Pons (tissue), 1 donor: ENCODE measurements around the gene PIK3AP1.
"Not testable (repeated sequence)": the region's sequence is repeated elsewhere in the genome, so short reads cannot be mapped to it uniquely, and the experiment has no call there.

ENCODE experiments used
- DNase-seq: peaks from one replicate; pipeline ENCODE4 v3.0.0-alpha.2; 2016; ENCODE audit warnings: low spot score

PIK3AP1 gene

DNA sequence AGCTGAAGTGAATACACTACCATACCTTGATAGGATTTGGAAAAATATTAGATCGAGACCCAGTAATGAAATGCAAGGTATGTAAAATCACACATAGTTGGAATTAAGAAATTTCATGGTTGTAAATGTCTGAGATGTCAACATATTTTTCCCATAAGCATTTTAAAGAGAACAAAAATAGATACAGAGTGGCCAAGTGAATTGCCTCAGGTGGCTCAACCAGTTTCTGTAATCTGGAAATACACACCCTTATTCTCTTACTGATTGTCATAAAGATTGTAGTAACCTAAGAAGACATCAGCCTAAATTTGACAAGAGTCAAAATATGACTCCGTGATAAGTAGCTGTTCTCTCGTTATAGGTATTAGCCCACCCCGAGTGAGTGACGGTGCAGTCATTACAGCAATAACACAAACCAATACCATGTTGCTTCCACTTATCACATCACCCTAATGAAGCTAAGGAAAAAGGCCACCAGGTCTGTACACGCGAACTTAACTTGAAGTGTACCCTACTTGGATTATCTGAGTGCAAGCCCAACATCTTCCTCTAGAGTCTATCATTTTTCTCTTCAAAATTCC lies 23.4 kb downstream of the PIK3AP1 start:
- DNase-seq = no peak

DNA sequence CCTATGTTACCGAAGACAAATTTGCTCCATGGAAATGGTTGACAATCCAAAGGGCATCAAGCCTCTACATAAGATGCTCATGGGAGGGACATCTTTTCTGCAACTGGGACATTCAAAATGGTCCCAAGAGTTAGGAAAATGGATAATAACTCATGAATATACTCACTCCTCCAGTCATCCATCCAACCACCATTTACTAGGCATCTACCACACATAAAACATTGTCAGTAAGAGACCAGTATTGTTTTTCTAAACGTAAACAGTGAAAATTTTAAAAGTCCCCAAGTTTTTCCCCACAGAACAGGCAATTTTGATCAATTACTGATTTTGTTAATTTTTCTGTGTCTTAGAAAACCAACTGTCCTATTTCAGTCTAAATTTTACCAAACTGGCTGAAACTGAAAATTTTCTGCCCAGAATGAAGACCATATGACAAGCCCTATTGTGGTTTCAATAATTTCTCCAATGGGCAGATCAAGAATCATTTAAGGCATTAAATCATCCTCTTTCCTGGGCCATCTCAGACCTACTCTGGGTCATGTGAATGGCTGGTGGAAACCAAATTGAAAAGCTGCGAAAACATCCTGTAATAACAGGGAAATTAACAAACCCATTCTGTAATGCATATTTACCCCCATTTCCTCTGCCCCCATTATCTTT lies 24.2 kb downstream of the PIK3AP1 start:
- DNase-seq = no peak

DNA sequence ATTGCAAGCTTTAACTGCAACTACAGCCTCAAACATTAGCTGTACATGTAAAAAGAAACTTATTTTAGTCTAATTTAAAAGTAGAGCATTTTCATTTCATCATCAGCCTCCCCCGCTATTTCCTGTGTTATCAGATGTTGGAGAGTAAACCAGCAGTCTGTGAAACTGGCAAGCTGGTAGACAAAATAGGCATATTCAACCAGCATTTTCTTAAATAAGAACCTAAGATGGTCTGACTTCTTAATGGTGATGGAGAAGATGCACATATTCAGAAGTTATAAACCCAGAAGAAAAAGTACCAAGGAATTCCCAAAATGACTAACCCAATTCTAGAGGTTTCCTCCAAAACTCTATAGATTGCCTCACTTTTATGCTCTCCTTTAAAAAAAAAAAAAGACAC lies 24.9 kb downstream of the PIK3AP1 start:
- no peak for DNase-seq

DNA sequence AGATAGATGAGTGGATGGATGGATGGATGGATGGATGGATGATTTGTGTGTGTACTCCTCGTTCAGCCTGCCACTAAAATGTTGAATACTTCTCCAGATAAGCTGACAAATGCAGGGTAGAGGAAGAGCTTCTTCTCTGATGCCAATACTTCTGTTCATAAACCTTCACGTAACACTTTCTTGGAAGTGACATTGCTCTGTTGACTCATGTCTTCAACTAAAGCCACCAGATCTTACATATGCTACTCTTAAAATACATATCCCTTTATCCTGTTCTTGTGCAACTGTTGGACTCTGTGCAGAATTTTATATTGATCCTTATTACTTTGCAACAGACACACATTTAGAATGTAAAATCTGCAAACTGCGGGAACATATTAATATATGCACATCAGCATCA lies 26.9 kb downstream of the PIK3AP1 start:
- DNase-seq = no peak

DNA sequence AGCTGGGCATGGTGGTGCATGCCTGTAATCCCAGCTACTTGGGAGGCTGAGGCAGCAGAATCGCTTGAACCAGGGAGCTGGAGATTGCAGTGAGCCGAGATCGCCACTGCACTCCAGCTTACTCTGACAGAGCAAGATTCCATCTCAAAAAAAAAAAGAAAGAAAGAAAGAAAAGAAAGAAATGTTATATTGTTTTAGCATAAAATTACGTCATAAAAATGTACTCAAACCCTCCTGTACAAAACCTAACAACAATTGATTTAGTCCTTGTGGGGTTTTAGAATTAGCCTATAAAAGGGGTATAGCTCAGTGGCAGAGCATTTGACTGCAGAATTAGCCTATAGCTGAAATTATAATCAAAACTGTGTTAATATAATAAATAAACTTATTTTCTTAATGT lies 27.9 kb downstream of the PIK3AP1 start:
- no peak for DNase-seq

DNA sequence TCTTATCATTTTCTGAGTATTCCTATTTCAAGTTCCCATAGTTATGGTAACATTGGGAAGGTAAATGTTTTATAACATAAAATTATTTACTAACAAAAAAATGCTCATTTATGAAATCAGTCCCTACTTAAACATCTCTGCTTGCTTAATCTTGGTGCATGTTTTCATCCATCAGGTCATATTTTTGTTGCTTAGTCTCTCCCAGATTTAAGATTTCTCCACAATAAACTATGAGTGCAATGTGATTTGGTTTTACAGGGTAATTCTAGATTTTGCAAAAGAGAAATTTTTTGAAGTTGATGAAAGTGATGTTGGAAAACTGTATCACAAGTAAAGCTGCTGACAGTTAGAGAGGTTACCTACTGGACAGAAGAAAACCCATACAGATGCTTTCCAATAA lies 28.6 kb downstream of the PIK3AP1 start:
- no peak for DNase-seq

DNA sequence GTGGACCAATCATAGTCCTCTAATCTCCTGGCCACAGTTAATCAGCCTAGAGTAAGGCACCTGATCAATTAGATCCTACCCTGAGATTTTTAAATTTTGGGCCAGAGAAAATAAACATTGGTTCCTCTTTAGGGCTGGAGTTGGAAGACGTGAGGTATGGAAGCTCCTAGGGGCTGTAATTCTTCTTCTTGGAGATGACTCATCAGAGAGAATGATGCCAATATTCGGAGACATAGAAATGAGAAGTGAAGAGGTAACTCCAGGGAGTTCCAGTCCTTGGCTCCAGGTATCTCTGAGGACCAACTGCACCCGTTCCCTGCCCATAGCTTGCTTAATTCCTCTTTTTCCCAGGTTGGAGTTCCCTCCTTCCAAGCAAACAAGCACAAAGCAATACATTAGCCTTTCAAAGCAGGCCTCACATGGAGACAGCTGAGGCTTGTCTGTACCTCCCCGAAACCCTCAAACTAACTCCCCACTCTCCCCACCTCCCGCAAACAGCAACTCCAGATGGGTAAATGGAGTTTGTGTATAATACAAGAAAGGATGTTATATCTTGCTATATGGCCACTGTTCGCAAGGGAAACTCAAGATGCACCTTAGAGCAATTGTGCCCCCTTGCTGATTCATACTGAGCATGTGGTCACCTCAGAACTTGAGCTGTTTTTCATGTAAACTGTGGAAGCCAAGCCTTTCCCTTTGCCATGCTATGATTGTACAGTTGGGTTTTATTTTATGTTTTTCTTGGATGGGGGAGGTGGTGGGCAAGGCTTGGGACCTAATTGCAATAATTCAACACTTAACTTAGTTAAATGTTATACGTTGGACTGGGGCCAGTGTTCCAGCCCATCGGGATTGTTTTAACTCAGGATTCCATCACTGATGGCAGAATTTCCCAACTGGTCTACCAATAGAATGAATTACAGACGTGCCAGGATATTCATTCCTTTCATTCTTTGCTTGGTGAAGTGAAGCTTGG lies 29.3 kb downstream of the PIK3AP1 start:
- DNase-seq = no peak

DNA sequence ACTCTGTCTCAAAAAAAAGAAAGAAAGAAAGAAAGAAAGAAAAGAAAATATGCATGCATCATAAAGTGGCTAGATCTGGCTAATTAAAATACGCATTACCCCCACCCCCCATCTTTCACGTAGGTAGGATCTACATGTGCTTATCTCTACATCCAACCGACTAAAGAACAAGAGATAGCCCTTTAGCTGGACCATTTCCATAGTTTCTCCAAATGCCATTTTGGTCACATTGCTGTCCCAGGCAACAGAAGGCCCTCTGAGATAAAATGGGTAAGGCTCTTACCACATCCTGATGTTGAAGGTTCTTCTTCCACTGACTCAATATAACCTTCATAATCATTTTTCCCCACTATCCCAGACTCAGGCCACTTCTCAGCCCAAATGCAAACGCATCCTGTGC lies 31.5 kb downstream of the PIK3AP1 start:
- DNase-seq = no peak

DNA sequence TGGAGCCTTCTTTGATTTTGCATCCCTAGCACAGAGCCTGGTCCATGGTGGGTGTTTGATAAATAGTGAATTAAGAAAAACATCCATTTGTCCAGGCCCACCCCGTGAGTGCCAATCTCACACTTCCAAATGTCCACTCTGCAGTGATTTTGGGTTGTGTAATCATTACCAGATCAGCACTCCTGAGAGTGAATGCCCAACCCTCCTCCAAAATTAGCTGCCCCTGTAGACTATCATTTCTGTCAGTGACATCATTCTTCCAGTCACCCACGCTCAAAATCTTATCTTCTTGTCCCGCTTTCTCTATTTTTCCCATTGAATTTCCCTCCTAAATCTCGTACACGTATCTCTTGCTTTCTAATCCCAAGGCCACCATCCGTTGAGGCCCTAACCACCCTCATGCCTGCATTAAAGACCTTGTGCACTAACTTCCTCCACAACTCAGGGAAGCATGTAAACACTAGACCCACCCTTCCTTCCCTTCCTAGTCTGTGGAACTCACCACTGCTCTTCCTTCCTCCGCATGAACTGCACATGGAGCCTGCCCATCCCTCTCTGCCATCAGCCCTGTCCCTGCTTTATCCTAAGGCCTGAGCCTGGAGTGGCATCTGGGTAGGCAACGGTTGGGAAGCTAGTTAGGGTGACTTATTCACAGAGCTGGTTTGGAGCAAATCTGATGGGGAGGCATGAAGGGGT lies 32.8 kb downstream of the PIK3AP1 start:
- no peak for DNase-seq

DNA sequence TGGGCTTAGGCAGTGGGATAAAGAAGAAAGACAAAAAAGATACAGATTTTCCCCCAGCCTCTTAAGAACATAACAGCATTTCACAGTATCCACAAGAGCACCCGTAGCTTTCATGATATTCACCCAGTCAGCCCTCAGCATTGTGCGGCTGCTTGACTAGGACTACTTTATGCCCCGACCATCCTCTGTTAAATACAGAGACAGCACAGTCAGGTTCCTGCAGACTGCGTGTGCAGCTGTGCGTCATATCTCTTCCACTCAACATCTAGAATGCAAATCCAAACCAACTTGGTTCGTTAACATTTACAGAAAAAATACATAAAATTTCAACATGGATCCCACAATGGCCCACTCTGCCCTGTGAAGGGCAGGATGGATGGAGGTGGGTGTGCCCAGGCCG lies 33.8 kb downstream of the PIK3AP1 start:
- no peak for DNase-seq

DNA sequence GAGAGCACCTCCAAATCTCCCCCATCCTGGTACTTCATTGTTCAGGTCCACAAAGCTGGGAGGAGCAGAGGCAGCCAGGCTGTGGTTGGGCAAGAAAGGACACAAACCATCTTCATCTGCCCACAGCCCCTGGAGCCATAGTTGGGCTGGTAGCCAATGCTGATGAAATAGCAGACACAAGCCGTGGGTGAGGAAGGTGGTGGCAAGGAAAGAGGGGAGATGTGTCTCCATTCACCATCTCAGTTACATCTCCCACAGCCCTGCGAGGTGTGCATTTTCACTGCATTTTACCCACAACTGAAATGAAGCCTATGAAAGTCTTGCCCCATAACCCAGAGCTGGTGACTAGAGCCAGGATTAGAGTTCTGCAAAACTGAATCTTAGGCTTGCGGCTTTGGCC lies 35.0 kb downstream of the PIK3AP1 start:
- no peak for DNase-seq

DNA sequence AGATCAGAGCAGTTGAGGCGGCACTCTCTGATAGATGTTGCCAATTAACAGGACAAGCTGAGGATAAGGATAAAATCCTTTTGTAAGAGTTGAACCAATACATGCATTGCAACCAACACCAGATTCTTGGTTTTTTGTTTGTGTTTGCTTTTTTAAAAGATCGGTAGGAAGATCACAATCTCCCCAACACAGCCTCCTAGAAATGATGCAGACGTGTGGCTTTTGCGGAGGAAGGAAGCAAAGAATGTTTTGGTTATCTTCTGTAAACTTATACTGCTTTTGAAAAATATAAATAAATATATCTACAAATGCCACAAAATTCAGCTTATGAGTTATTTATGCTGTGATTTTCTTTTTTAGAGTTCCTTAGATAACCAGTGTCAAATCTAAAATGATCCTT lies 35.5 kb downstream of the PIK3AP1 start:
- DNase-seq = no peak

DNA sequence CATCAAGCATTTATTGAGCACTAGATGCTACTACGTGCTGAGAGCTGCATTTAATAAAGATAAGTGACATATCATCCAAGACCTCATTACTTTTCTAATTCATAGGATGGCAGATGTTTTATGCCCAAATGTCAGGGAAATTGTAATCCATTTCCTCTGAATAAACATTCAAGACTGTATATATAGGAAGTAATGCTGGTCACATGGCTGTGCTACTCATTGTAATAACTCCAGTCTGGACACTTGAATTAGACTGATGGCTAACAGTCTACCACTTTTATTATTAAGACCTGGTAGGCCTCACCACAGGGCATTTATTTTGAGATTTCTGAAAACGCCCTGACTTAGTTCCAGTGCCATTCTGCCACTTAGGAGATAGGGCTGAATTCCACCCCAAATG lies 36.6 kb downstream of the PIK3AP1 start:
- no peak for DNase-seq

DNA sequence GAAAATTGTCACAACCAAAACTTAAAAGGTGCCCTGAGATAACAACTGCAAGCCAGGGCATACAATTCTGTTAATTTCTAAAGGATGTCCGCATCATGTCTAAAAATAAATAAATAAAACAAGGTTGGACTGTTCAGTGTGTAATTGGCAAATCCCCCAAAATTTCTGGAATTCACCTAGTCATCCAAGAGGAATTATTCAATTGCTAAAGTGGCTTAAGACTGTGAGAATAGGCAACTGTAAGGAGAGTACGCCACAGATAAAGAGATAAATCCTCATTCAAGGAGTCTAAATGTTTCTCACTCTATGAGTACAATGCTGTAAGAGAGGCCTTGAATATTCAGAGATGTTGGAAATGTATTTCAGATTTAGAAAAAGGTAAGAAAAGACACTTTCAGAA lies 37.2 kb downstream of the PIK3AP1 start:
- DNase-seq = no peak

DNA sequence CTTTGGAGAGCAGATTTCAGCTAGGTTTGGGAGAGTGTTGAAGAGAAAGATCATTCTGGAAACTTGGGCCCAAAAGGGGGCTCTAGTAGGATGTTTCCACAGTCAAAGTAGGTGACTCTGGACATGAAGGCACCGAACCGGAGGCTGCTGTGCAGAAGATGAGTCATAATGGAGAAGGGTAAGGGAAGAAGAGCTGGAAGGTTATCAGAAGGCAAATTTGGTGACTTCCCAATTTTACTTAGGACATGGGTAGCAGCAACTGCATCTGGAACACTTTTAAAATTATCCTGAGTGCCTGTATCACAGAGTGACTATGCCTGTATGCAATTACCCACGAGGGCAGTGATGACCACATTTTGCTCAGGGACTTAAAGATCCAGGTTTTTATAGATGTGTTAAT lies 38.8 kb downstream of the PIK3AP1 start:
- no peak for DNase-seq

DNA sequence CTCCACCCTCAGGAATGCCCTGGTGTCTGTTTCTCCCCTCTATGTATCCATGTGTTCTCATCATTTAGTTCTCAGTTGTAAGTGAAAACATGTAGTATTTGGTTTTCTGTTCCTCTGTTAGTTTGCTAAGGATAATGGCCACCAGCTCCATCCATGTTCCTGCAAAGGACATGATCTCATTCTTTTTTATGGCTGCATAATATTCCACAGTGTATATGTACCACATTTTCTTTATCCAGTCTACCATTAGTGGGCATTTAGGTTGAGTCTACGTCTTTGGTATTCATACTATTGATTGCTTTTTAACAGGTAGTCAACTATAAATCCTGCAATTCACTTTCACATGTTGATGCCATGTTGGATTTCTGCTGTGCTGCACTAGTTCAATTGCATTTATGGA lies 39.9 kb downstream of the PIK3AP1 start:
- DNase-seq = not testable (repeated sequence)

DNA sequence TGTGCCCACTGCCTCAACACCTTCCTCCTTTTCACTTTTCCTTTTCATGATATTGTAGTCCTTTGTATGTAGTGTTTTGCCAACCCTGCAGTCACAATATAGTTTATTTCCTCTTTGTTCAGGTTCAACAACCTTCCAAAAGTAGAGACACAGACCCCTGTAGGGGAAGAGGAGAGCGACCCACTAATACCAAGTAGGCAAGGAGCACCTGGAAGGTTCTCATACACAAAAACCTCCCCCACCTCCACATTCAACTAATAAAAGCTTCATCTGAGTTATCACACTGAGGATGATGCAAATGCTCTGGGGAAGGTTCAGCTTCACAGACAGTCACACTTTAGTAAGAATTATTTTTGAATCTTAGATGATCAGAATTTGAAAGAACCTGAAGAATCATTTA lies 41.6 kb downstream of the PIK3AP1 start:
- DNase-seq = no peak

DNA sequence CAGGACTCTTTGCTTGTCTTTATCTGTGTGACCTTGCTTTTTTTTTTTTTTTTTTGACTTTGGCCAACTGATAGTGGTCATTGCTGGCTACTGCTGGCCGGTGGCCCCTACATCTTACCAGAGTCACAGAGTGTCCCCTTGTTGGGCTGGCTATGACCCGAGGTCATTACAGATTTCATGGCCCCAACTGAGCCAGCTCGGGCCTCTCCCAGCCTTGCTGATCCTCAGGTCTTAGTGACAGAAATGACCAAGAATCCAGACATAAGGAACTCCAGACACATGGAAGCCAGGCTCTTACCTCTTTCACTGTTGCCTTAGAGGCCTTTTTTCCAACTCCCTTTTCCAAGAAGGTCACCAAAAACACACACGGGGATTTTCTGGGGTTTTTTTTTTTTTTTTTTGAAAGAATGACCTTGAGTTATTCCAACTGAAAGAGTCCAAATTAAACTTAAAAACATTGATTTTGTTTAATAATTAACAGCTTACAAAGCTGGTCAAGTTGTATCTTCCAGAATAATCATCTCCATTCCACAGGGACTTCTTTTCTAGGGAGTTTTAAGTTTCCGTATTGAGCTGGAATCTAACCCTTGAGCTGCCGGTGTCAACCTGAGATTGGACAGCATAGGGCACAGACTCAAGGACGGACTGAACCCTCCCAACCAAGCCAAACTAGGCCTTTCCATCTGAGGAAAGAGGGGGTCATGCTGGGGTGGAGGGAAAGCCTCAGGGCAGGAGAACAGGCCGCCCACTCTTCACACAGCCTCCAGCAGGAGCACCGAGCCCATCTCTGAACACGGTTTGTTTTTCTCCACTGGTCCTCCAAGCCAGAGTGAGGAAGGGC lies 43.8 kb downstream of the PIK3AP1 start:
- no peak for DNase-seq

DNA sequence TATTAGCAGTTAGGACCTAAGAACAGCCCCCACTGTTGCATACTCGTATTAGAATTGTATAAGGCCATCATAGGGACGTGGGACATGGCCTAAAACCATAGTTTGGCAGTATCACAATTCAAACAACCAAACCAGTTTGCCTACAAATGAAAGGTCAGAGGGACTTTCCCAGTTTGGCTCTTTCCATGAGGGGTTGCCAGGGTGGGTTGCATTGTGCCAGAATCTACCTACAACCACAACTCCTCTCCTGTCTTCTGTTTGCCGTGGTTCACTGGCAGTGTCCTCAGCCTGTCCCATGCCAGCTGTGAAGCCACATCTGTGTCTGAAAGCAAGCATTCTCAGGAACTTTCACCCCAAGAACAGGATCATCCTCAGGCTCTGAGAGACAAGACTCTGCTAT lies 44.5 kb downstream of the PIK3AP1 start:
- DNase-seq = no peak

DNA sequence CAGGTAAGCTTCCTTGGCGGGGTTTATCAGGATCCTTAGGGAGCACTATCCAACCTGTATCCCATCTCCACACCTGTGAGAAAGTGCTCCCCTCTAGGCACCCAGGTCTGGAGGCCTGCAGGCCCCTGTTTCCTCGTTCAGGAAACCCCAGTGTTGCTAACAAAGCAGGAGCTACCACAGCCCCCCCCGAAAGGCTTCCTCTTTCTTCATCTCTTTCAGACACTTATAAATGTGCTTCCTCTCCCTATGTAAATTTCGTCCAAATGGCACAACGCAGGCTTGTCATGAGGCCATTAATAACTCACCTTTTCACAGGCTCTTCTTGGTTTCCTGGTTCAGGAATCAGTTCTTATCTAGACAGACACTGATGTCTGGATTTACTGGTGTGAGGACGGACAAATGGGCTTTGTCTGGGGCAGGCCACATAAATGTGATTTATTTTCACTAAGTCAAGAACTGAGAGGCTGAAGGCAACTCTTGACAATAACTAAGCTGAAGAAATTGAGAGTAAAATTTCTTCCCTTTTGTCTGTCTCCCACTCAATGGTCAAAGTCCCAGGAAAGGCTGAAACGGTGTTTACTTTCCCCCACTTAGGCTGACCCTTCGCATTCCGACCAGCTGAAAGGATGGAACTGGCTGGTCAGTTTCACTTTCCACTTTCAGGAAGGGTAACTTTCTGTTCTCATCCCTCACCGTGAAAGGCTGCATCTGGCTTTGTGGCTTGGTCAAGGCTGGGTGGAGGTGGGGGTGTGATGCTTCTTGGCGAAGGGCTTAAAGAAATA lies 46.8 kb downstream of the PIK3AP1 start:
- DNase-seq = peak; percentile 76
